CD4-positive, alpha-beta memory T cell (primary cell): ENCODE measurements around the gene TIMM50. TPM values are rescaled to one million over a fixed set of nuclear protein-coding genes. Genes with fewer than 3 reads are reported as not detected.

Experiments used
- CTCF ChIA-PET: fragments of 350-600 bp; sonication (Branson Sonifier 250); formaldehyde crosslinking; loops from one replicate; lab custom pipeline; 2021; ENCODE audit warnings: inconsistent platforms; ENCODE audit not compliant: partially characterized antibody; lab: Charles Lee
- POLR2A ChIA-PET: fragments of 350-600 bp; sonication (Branson Sonifier 250); formaldehyde crosslinking; loops from one replicate; lab custom pipeline; 2021; ENCODE audit not compliant: partially characterized antibody; lab: Charles Lee
- DNase-seq, 5 donors: peaks; one replicate each; pipeline versions ENCODE4 v3.0.0 to v3.0.0-alpha.2; 2020 to 2022; ENCODE audit warnings: mixed read lengths in 1 of 5
- H3K27ac ChIP-seq: one replicate; pipeline ENCODE4 v1.7.0; 2013; ENCODE audit warnings: low read depth, low read length
- H3K27me3 ChIP-seq: 2 replicates; pipeline ENCODE4 v1.7.0; 2013; ENCODE audit warnings: mild to moderate bottlenecking, low read length, moderate library complexity; ENCODE audit not compliant: insufficient read depth
- H3K36me3 ChIP-seq: 2 replicates; pipeline ENCODE4 v1.7.0; 2013; ENCODE audit warnings: mild to moderate bottlenecking, low read length, moderate library complexity; ENCODE audit not compliant: insufficient read depth
- H3K4me1 ChIP-seq: 2 replicates; pipeline ENCODE4 v1.7.0; 2013; ENCODE audit warnings: mild to moderate bottlenecking, low read length, moderate library complexity; ENCODE audit not compliant: insufficient read depth
- H3K4me3 ChIP-seq, 2 donors: one replicate each; pipeline ENCODE4 v1.7.0; 2013; ENCODE audit warnings: low read length in 2 of 2, mild to moderate bottlenecking in 1 of 2
- H3K9me3 ChIP-seq, 2 donors: one replicate each; pipeline ENCODE4 v1.7.0; 2013; ENCODE audit warnings: low read length in 2 of 2, control low read depth in 1 of 2; ENCODE audit not compliant: control insufficient read depth in 1 of 2
- H3K27ac Mint-ChIP-seq, 7 donors: one replicate each; pipeline ENCODE4 v1.8.0; 2020 to 2021; ENCODE audit warnings: mixed read lengths in 7 of 7, mild to moderate bottlenecking in 6 of 7, inconsistent platforms in 3 of 7, moderate library complexity in 3 of 7
- H3K27me3 Mint-ChIP-seq, 2 donors: one replicate each; pipeline ENCODE4 v1.8.0; 2020 to 2021; ENCODE audit warnings: mixed read lengths in 2 of 2
- H3K36me3 Mint-ChIP-seq, 2 donors: one replicate each; pipeline ENCODE4 v1.8.0; 2020 to 2021; ENCODE audit warnings: mixed read lengths in 2 of 2, inconsistent platforms in 1 of 2, mild to moderate bottlenecking in 1 of 2
- H3K4me1 Mint-ChIP-seq, 4 donors: one replicate each; pipeline ENCODE4 v1.8.0; 2020 to 2021; ENCODE audit warnings: mixed read lengths in 4 of 4, mild to moderate bottlenecking in 1 of 4
- H3K4me3 Mint-ChIP-seq, 8 donors: one replicate each; pipeline ENCODE4 v1.8.0; 2020 to 2021; ENCODE audit warnings: mixed read lengths in 8 of 8, mild to moderate bottlenecking in 7 of 8, moderate library complexity in 6 of 8, inconsistent platforms in 3 of 8
- H3K9me3 Mint-ChIP-seq, 8 donors: one replicate each; pipeline ENCODE4 v1.8.0; 2020 to 2021; ENCODE audit warnings: mixed read lengths in 8 of 8, mild to moderate bottlenecking in 5 of 8, inconsistent platforms in 3 of 8, moderate library complexity in 1 of 8
- intact Hi-C: fragments of 100-400 bp; cut with micrococcal nuclease; formaldehyde crosslinking; loops from one replicate; pipeline ENCODE4 v1.15.1; 2023
- polyA plus RNA-seq, 2 donors: library from polyadenylated mRNA; unstranded; fragments of 300-500 nt; fragmentation: Illumina TruSeq; gene quantifications; one replicate each; pipeline ENCODE4 v1.2.3, GENCODE V29; 2021
- total RNA-seq, 2 experiments: library from RNA; stranded (reverse); gene quantifications; one replicate each; pipeline ENCODE4 v1.2.3, GENCODE V29; 2021

The TIMM50 gene
- total and polyA plus RNA-seq, 4 experiments from 2014 or later, result 39.1 to 50.4 (median 48.4) TPM

GRCh38 chr19:39436350-39436716, 44.3 kb upstream of the TIMM50 start:
- peak overlapping the region; percentile 55 to 90 for H3K4me3 ChIP-seq
- H3K4me1 ChIP-seq, result peaks cover 31% of the 10 kb centered on the region
- Mint-ChIP-seq H3K27me3 (peaks cover 0 to 1% of the 10 kb centered on the region in 2 donors), H3K36me3 (peaks cover 29 to 39% of the 10 kb centered on the region in 2 donors), H3K9me3 (peaks cover 0 to 5% (median 0%) of the 10 kb centered on the region in 8 donors), H3K27ac (peak overlapping the region; percentile 98 to 100 (median 99)), H3K4me1 (peaks cover 28 to 56% (median 37%) of the 10 kb centered on the region in 4 donors), H3K4me3 (peak overlapping the region; percentile 97 to 100 (median 100))
- ChIA-PET CTCF (interaction anchor here (0.7 to 2.3 kb wide), 15 partner anchors 10 to 236 kb away, joined by 3 to 16 read pairs (median 4); partner anchors contain the start of genes EID2, EID2B, MED29 and PAF1), POLR2A (interaction anchor here (0.7 to 6.4 kb wide), 37 partner anchors 10 to 1827 kb away, joined by 3 to 153 read pairs (median 6); partner anchors contain the start of genes C19orf47, DYRK1B, EID2 and EID2B)
- peak overlapping the region; percentile 90 for H3K27ac ChIP-seq
- H3K27me3 ChIP-seq, result no peaks in the 10 kb centered on the region
- H3K36me3 ChIP-seq, result peaks cover 24% of the 10 kb centered on the region
- intact Hi-C loops, result loop anchor here (1.0 kb wide), 5 partner anchors 9 to 96 kb away; partner anchors contain the start of genes EID2B, MED29, PAF1 and PLEKHG2
- H3K9me3 ChIP-seq, result no peaks in the 10 kb centered on the region
- DNase-seq, result no peak

GRCh38 chr19:39438270-39438934, 42.2 kb upstream of the TIMM50 start:
- H3K4me3 ChIP-seq, result no peak overlapping the region
- no peaks in the 10 kb centered on the region for H3K9me3 ChIP-seq
- no peak for DNase-seq
- H3K9me3 Mint-ChIP-seq, result peaks cover 0 to 5% (median 0%) of the 10 kb centered on the region in 8 donors
- H3K4me3 Mint-ChIP-seq, result no peak overlapping the region
- peaks cover 12% of the 10 kb centered on the region for H3K36me3 ChIP-seq
- peaks cover 18 to 26% of the 10 kb centered on the region in 2 donors for H3K36me3 Mint-ChIP-seq
- H3K4me1 Mint-ChIP-seq, result peaks cover 26 to 48% (median 30%) of the 10 kb centered on the region in 4 donors
- H3K27me3 Mint-ChIP-seq, result peaks cover 0 to 3% of the 10 kb centered on the region in 2 donors
- POLR2A ChIA-PET, result interaction anchor here (3.6 kb wide), 1 partner anchor 36 kb away, joined by 53 read pairs; no protein-coding TSS in a partner anchor
- CTCF ChIA-PET, result interaction anchor here (0.9 to 5.1 kb wide), 3 partner anchors 95 to 234 kb away, joined by 3 to 56 read pairs (median 46); partner anchors contain the start of gene EID2B
- peaks cover 26% of the 10 kb centered on the region for H3K4me1 ChIP-seq
- no peak overlapping the region for H3K27ac Mint-ChIP-seq
- no peaks in the 10 kb centered on the region for H3K27me3 ChIP-seq
- intact Hi-C loops, result no loop called here
- H3K27ac ChIP-seq, result no peak overlapping the region

- Mint-ChIP-seq H3K27ac (peak overlapping the region; percentile 88 to 98 (median 95)), H3K9me3 (no peaks in the 10 kb centered on the region), H3K4me3 (peak overlapping the region; percentile 89 to 98 (median 96)), H3K4me1 (peaks cover 35 to 64% (median 45%) of the 10 kb centered on the region in 4 donors), H3K36me3 (peaks cover 9 to 30% of the 10 kb centered on the region in 2 donors), H3K27me3 (peaks cover 0 to 2% of the 10 kb centered on the region in 2 donors)
- no peaks in the 10 kb centered on the region for H3K9me3 ChIP-seq
- POLR2A ChIA-PET, result interaction anchor here (0.7 to 5.5 kb wide), 29 partner anchors 10 to 1899 kb away, joined by 3 to 153 read pairs (median 5); partner anchors contain the start of genes EID2, EID2B, GMFG and MED29
- intact Hi-C loops, result loop anchor here (1.0 to 5.0 kb wide), 6 partner anchors 8 to 388 kb away; partner anchors contain the start of genes DYRK1B, EID2, MED29 and PAF1
- peak in 1 of 5 donors; percentile 1 for DNase-seq
- peak overlapping the region; percentile 99 for H3K27ac ChIP-seq
- H3K27me3 ChIP-seq, result no peaks in the 10 kb centered on the region
- H3K4me1 ChIP-seq, result peaks cover 44% of the 10 kb centered on the region
- peak overlapping the region; percentile 79 to 98 for H3K4me3 ChIP-seq
- H3K36me3 ChIP-seq, result no peaks in the 10 kb centered on the region
- CTCF ChIA-PET, result interaction anchor here (0.7 to 2.7 kb wide), 6 partner anchors 9 to 89 kb away, joined by 3 to 13 read pairs (median 8); partner anchors contain the start of genes EID2B and RPS16
Measured at GRCh38 chr19:39444598-39445195, 35.9 kb upstream of the TIMM50 start.

- Mint-ChIP-seq H3K9me3 (no peaks in the 10 kb centered on the region), H3K4me1 (peaks cover 37 to 65% (median 48%) of the 10 kb centered on the region in 4 donors), H3K27me3 (peaks cover 0 to 2% of the 10 kb centered on the region in 2 donors), H3K36me3 (peaks cover 9 to 32% of the 10 kb centered on the region in 2 donors), H3K4me3 (peak within 1 kb of the TSS; percentile 89 to 98 (median 96)), H3K27ac (peak within 1 kb of the TSS; percentile 88 to 98 (median 95))
- Histone ChIP-seq H3K9me3 (no peaks in the 10 kb centered on the region), H3K27me3 (no peaks in the 10 kb centered on the region), H3K4me1 (peaks cover 51% of the 10 kb centered on the region), H3K4me3 (peak within 1 kb of the TSS; percentile 98), H3K36me3 (no peaks in the 10 kb centered on the region), H3K27ac (peak within 1 kb of the TSS; percentile 99)
- ChIA-PET CTCF (interaction anchor here (0.7 to 2.7 kb wide), 4 partner anchors 10 to 88 kb away, joined by 5 to 13 read pairs (median 12); partner anchors contain the start of genes EID2B and RPS16), POLR2A (interaction anchor here (0.6 to 5.5 kb wide), 29 partner anchors 11 to 1899 kb away, joined by 3 to 153 read pairs (median 5); partner anchors contain the start of genes EID2, EID2B, GMFG and MED29)
- intact Hi-C loops, result loop anchor here (1.0 to 5.0 kb wide), 6 partner anchors 9 to 387 kb away; partner anchors contain the start of genes DYRK1B, EID2, MED29 and PAF1
- DNase-seq, result peak; percentile 96 to 99 (median 99)
Measured at GRCh38 chr19:39445196-39446111, 35.2 kb upstream of the TIMM50 start, which contains the start of gene SUPT5H. SUPT5H (plus strand) TSS chr19:39445582; CDS start chr19:39445891, 309 bp downstream.

- H3K27me3 ChIP-seq, result no peaks in the 10 kb centered on the region
- peaks cover 62% of the 10 kb centered on the region for H3K4me1 ChIP-seq
- peaks cover 40 to 70% (median 53%) of the 10 kb centered on the region in 4 donors for H3K4me1 Mint-ChIP-seq
- peaks cover 0 to 2% of the 10 kb centered on the region in 2 donors for H3K27me3 Mint-ChIP-seq
- no peaks in the 10 kb centered on the region for H3K9me3 Mint-ChIP-seq
- peak overlapping the region; percentile 89 to 98 (median 96) for H3K4me3 Mint-ChIP-seq
- peak in 1 of 5 donors; percentile 39 for DNase-seq
- peak overlapping the region; percentile 98 for H3K4me3 ChIP-seq
- POLR2A ChIA-PET, result interaction anchor here (0.7 to 5.5 kb wide), 10 partner anchors 12 to 1917 kb away, joined by 3 to 153 read pairs (median 8); partner anchors contain the start of genes EID2B, MED29, PAF1 and RPS16
- intact Hi-C loops, result loop anchor here (5.0 kb wide), 1 partner anchor 386 kb away; the partner anchor contains the start of gene DYRK1B
- CTCF ChIA-PET, result interaction anchor here (2.5 to 2.7 kb wide), 3 partner anchors 11 to 87 kb away, joined by 12 to 13 read pairs (median 12); partner anchors contain the start of genes EID2B and RPS16
- no peaks in the 10 kb centered on the region for H3K9me3 ChIP-seq
- H3K27ac ChIP-seq, result peak overlapping the region; percentile 99
- peak overlapping the region; percentile 88 to 98 (median 95) for H3K27ac Mint-ChIP-seq
- H3K36me3 ChIP-seq, result peaks cover under 1% of the 10 kb centered on the region
- H3K36me3 Mint-ChIP-seq, result peaks cover 10 to 34% of the 10 kb centered on the region in 2 donors
Measured at GRCh38 chr19:39446365-39447084, 34.1 kb upstream of the TIMM50 start.
